Stimulated activated CD8-positive, alpha-beta memory T cell treated with anti-CD3 and anti-CD28 coated beads, Interleukin-15, amount 100 ng/mL, for 1 hour (primary cell): ENCODE results near the gene KRT73.

Experiments
- DNase-seq: peaks from one replicate; pipeline ENCODE4 v3.0.0-alpha.2; 2020; ENCODE audit warnings: low read depth

Gene KRT73

GRCh38 chr12:52618866-52619265 lies 507 bp upstream of the KRT73 start:
- DNase-seq, result no peak

- no peak for DNase-seq
Measured at GRCh38 chr12:52617403-52617785, 965 bp downstream of the KRT73 start.

GRCh38 chr12:52616680-52617402 lies 1.5 kb downstream of the KRT73 start:
- DNase-seq, result no peak

- no peak for DNase-seq
Measured at GRCh38 chr12:52615912-52616311, 2.4 kb downstream of the KRT73 start.

GRCh38 chr12:52615208-52615868 lies 3.0 kb downstream of the KRT73 start:
- no peak for DNase-seq

GRCh38 chr12:52614381-52615207 lies 3.8 kb downstream of the KRT73 start:
- no peak for DNase-seq

GRCh38 chr12:52613384-52614030 lies 4.9 kb downstream of the KRT73 start:
- no peak for DNase-seq

GRCh38 chr12:52612431-52613383 lies 5.7 kb downstream of the KRT73 start:
- DNase-seq, result no peak

- no peak for DNase-seq
Measured at GRCh38 chr12:52611080-52611468, 7.3 kb downstream of the KRT73 start.

- DNase-seq, result no peak
Measured at GRCh38 chr12:52608826-52609630, 9.3 kb downstream of the KRT73 start.

- no peak for DNase-seq
Measured at GRCh38 chr12:52608161-52608560, 10.2 kb downstream of the KRT73 start.

- no peak for DNase-seq
Measured at GRCh38 chr12:52607314-52607713, 11.0 kb downstream of the KRT73 start.

GRCh38 chr12:52606581-52607218 lies 11.7 kb downstream of the KRT73 start:
- no peak for DNase-seq

- DNase-seq, result no peak
Measured at GRCh38 chr12:52606096-52606495, 12.3 kb downstream of the KRT73 start.

GRCh38 chr12:52605542-52605941 lies 12.8 kb downstream of the KRT73 start:
- DNase-seq, result no peak

- DNase-seq, result no peak
Measured at GRCh38 chr12:52604859-52605258, 13.5 kb downstream of the KRT73 start.

GRCh38 chr12:52603314-52603713 lies 15.0 kb downstream of the KRT73 start:
- peak; percentile 13 for DNase-seq

- DNase-seq, result no peak
Measured at GRCh38 chr12:52602552-52602951, 15.8 kb downstream of the KRT73 start.

- DNase-seq, result no peak
Measured at GRCh38 chr12:52601671-52602070, 16.7 kb downstream of the KRT73 start.

GRCh38 chr12:52600941-52601481 lies 17.3 kb downstream of the KRT73 start, which contains the start of gene KRT72:
TSS of gene KRT72 (minus strand) at chr12:52601463. CDS start at chr12:52601452, 11 bp downstream.
- DNase-seq, result no peak
